Left renal cortex interstitium (tissue), 4 donors: ENCODE results near the gene ASTN1. TPM values are rescaled to one million over a fixed set of nuclear protein-coding genes. Genes with fewer than 3 reads are reported as not detected.

ENCODE experiments used
- DNase-seq, 4 donors: peaks; one replicate each; pipeline ENCODE4 v3.0.0-alpha.2; 2013; ENCODE audit warnings: low read depth in 4 of 4, low spot score in 2 of 4, missing footprints in 1 of 4
- polyA plus RNA-seq, 4 donors: library from polyadenylated mRNA; unstranded; fragments of 120-200 nt; gene quantifications; one replicate each; pipeline ENCODE4 v1.2.1, GENCODE V29; 2013; ENCODE audit not compliant: insufficient read length in 4 of 4

ASTN1 gene
- polyA plus RNA-seq, 4 donors: 1.6 to 2.1 (median 1.8) TPM

GRCh38 chr1:177045151-177045550 lies 119.4 kb downstream of the ASTN1 start:
- DNase-seq: no peak

- no peak for DNase-seq
Measured at GRCh38 chr1:177044390-177044789, 120.1 kb downstream of the ASTN1 start.

- DNase-seq: no peak
Measured at GRCh38 chr1:177043597-177043996, 120.9 kb downstream of the ASTN1 start.

- no peak for DNase-seq
Measured at GRCh38 chr1:177035586-177035985, 128.9 kb downstream of the ASTN1 start.

- DNase-seq: no peak
Measured at GRCh38 chr1:177033628-177034027, 130.9 kb downstream of the ASTN1 start.

- DNase-seq: no peak
Measured at GRCh38 chr1:177032434-177032833, 132.1 kb downstream of the ASTN1 start.

GRCh38 chr1:177024623-177025022 lies 139.9 kb downstream of the ASTN1 start:
- DNase-seq: no peak

GRCh38 chr1:177023726-177024125 lies 140.8 kb downstream of the ASTN1 start:
- DNase-seq: no peak

GRCh38 chr1:177023249-177023648 lies 141.3 kb downstream of the ASTN1 start:
- DNase-seq: no peak

GRCh38 chr1:177021687-177022086 lies 142.8 kb downstream of the ASTN1 start:
- DNase-seq: no peak

- DNase-seq: no peak
Measured at GRCh38 chr1:177020851-177021589, 143.5 kb downstream of the ASTN1 start.

- DNase-seq: no peak
Measured at GRCh38 chr1:177017287-177017852, 147.1 kb downstream of the ASTN1 start.

GRCh38 chr1:177014325-177014724 lies 150.2 kb downstream of the ASTN1 start:
- no peak for DNase-seq

- no peak for DNase-seq
Measured at GRCh38 chr1:177012342-177012925, 152.1 kb downstream of the ASTN1 start.

GRCh38 chr1:177011508-177011907 lies 153.0 kb downstream of the ASTN1 start:
- DNase-seq: no peak

- no peak for DNase-seq
Measured at GRCh38 chr1:177010211-177010825, 154.2 kb downstream of the ASTN1 start.

- DNase-seq: no peak
Measured at GRCh38 chr1:177008653-177009052, 155.9 kb downstream of the ASTN1 start.

GRCh38 chr1:177007437-177008161 lies 156.9 kb downstream of the ASTN1 start:
- DNase-seq: no peak

GRCh38 chr1:177002891-177003290 lies 161.6 kb downstream of the ASTN1 start:
- DNase-seq: no peak

- DNase-seq: no peak
Measured at GRCh38 chr1:177001556-177001955, 163.0 kb downstream of the ASTN1 start.

GRCh38 chr1:176998183-176998795 lies 166.2 kb downstream of the ASTN1 start:
- no peak for DNase-seq
